ENCODE measurements around the gene TAS2R3. TPM values are rescaled to one million over a fixed set of nuclear protein-coding genes. Genes with fewer than 3 reads are reported as not detected.

The TAS2R3 gene
- 1 to 10 TPM in 4 of 6 donors, under 1 TPM in 1, not detected in 1; 0.91 to 4.3 (median 1.5) TPM for total RNA-seq

GRCh38 chr7:141763797-141764196, at the start of gene TAS2R3:
TSS of gene TAS2R3 (plus strand) at chr7:141764097. CDS start at chr7:141764159, 62 bp downstream.
- no peaks in the 10 kb centered on the region for H3K9me3 ChIP-seq
- WGBS, 2 donors: 95 to 96% methylated on average over 3 of the region's 3 CpGs
- no peak for ATAC-seq (ENCODE audit: low FRiP score in 2 of 2)
- H3K27me3 ChIP-seq: no peaks in the 10 kb centered on the region
- H3K27ac ChIP-seq: no peak within 1 kb of the TSS
- no peak for DNase-seq
- H3K4me1 ChIP-seq: no peaks in the 10 kb centered on the region
- no peak within 1 kb of the TSS for H3K4me3 ChIP-seq
- peaks cover 0 to 62% (median 20%) of the 10 kb centered on the region in 4 donors for H3K36me3 ChIP-seq
- TF ChIP-seq POLR2A (IDR thresholded peaks at IDR 0.05) (no peak), EP300 (IDR thresholded peaks at IDR 0.05) (no peak), POLR2AphosphoS5 (IDR thresholded peaks at IDR 0.05) (no peak)
- TF ChIP-seq, protein P1, sequence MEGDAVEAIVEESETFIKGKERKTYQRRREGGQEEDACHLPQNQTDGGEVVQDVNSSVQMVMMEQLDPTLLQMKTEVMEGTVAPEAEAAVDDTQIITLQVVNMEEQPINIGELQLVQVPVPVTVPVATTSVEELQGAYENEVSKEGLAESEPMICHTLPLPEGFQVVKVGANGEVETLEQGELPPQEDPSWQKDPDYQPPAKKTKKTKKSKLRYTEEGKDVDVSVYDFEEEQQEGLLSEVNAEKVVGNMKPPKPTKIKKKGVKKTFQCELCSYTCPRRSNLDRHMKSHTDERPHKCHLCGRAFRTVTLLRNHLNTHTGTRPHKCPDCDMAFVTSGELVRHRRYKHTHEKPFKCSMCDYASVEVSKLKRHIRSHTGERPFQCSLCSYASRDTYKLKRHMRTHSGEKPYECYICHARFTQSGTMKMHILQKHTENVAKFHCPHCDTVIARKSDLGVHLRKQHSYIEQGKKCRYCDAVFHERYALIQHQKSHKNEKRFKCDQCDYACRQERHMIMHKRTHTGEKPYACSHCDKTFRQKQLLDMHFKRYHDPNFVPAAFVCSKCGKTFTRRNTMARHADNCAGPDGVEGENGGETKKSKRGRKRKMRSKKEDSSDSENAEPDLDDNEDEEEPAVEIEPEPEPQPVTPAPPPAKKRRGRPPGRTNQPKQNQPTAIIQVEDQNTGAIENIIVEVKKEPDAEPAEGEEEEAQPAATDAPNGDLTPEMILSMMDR (IDR thresholded peaks at IDR 0.05): no peak

- H3K4me1 ChIP-seq: no peaks in the 10 kb centered on the region
- no peaks in the 10 kb centered on the region for H3K36me3 ChIP-seq
- H3K4me3 ChIP-seq: no peak overlapping the region
- H3K27ac ChIP-seq: no peak overlapping the region
- no peaks in the 10 kb centered on the region for H3K9me3 ChIP-seq
- ATAC-seq (ENCODE audit: low FRiP score in 2 of 2): no peak
- H3K27me3 ChIP-seq: no peaks in the 10 kb centered on the region
- WGBS, 2 donors: 59 to 89% methylated on average over 2 of the region's 2 CpGs
- TF ChIP-seq POLR2AphosphoS5 (IDR thresholded peaks at IDR 0.05) (no peak), POLR2A (IDR thresholded peaks at IDR 0.05) (no peak), EP300 (IDR thresholded peaks at IDR 0.05) (no peak)
- TF ChIP-seq, protein P1 (IDR thresholded peaks at IDR 0.05): no peak
- DNase-seq: no peak
Measured at GRCh38 chr7:141714571-141714970, 49.3 kb upstream of the TAS2R3 start.

GRCh38 chr7:141715018-141715417, 48.9 kb upstream of the TAS2R3 start:
- no peaks in the 10 kb centered on the region for H3K27me3 ChIP-seq
- no peak for ATAC-seq (ENCODE audit: low FRiP score in 2 of 2)

DNA sequence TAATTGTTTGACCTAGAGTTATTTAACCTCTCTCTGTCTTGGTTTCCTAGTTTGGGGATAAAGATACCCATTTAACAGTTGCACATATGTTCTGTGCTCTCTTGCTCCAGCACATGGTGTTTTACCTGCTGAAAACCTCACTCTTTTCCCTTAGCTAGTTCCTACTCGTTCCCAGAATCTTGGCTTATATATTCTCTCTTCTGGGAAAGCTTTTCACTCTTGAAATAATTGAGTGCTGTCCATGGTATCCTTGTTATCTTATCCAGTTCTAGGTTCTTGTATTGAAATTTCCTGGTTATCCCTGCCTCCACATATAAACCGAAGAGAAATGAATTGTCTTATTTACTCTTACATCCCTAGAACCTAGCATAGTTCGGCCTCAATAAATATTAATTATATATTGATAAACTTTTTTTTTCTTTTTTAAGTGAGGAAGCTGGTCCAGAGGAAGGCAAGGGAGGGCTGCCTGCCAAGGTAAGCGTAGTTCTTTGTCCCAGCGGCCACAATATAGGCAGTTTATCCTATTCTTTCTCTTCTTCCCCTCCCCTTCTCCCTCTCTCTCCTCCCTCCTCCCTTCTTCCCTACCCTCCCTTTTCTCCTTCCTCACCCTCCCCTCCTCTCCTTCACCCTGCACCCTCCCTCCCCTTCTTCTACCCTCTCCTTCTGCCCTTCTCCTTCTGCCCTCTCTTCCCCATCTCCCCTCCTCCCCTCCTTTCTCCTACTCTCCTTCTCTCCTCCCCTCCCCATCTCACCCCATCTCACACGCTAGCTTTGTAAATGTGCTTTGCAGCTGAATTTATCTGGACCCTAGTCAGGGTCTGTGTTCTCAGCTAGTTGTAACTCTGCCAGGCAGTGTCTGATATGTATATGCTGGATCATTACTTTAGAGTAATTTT, 47.9 kb upstream of the TAS2R3 start:
- ATAC-seq (ENCODE audit: low FRiP score in 2 of 2) (no peak), DNase-seq (no peak)
- Histone ChIP-seq H3K4me1 (no peaks in the 10 kb centered on the region), H3K27ac (no peak overlapping the region), H3K27me3 (no peaks in the 10 kb centered on the region), H3K9me3 (no peaks in the 10 kb centered on the region), H3K36me3 (no peaks in the 10 kb centered on the region), H3K4me3 (no peak overlapping the region)
- TF ChIP-seq, protein P1 (IDR thresholded peaks at IDR 0.05): no peak
- TF ChIP-seq EP300 (IDR thresholded peaks at IDR 0.05) (no peak), POLR2AphosphoS5 (IDR thresholded peaks at IDR 0.05) (no peak), POLR2A (IDR thresholded peaks at IDR 0.05) (no peak)
- WGBS, 2 donors: 76 to 88% methylated on average over 6 of the region's 6 CpGs

More at GRCh38 chr7:141715018-141715417, 48.9 kb upstream of the TAS2R3 start:
- H3K4me1 ChIP-seq: no peaks in the 10 kb centered on the region
- no peak for TF ChIP-seq EP300 (IDR thresholded peaks at IDR 0.05)
- no peak for TF ChIP-seq POLR2A (IDR thresholded peaks at IDR 0.05)
- TF ChIP-seq, protein P1 (IDR thresholded peaks at IDR 0.05): no peak
- TF ChIP-seq POLR2AphosphoS5 (IDR thresholded peaks at IDR 0.05): no peak
- DNase-seq: no peak
- WGBS, 2 donors: 44 to 70% methylated on average over 4 of the region's 4 CpGs
- no peaks in the 10 kb centered on the region for H3K9me3 ChIP-seq
- no peak overlapping the region for H3K27ac ChIP-seq
- H3K4me3 ChIP-seq: no peak overlapping the region
- H3K36me3 ChIP-seq: no peaks in the 10 kb centered on the region
